NCI-H1694 treated with DMSO at 0.1 percent for 48 hours (cell line): ENCODE data around the gene CDX1.

Experiments
- DNase-seq: peaks from one replicate; lab custom pipeline; 2025; lab: John Stamatoyannopoulos, UW

CDX1 gene

DNA sequence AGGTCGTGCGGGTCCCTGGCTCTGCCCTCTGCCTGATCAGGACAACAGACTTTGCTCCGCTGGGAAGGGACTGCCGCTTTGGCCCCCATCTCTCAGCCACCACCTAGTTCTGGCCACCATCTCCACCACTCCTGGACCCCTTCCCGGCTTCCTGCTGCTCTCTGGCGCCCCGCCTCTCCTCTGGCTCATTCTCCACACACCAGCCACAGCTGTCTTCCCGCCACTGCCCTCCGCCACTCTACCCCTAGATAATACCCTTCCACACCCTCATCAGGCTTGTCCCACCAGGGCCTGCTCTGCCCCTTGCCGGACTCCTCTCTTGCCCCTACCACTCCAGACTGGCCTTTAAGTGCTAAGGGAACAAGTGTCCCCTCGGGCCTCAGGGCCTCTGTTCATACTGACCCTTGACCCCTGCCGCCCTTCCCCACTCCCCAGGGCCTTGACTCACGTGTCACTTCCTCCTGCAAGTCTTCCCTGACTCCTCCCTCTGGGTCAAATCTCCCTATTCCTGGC, 3.0 kb upstream of the CDX1 start:
- DNase-seq, result no peak

DNA sequence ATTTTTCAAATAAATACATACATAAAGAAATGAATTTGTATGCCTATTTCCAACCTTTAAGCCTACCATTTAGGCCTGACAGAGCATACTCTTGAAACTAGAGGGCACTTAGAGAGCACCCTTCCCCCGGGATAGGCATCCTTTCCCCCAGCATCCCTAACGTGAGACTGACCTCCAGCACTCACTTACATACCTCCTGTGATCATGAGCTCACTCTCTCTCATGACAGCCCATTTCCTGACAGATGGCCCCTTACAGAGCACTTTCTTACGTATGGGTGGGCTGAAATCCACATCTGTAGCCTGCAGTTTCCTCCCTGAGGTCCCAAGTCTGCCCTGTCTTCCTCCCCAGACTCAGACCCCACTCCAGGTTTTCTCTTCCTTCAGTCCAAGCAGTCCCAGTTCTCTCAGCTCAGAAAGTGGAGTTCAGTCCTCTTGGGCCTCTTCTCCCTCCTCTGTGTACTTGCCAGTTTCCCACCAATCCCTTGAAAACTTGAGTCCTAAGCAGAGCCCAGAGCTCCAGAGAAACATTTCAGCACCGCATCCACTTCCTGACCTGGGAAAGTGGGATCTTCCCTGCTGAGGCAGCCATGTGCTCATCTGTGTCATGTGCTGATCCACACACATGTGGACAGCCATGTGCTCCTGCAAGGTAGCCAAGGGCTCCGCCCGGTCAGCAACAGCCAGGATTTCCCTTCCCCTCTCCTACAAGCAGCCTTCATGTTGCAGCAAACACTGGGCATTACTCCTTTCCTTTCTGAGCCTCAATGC, 2.2 kb upstream of the CDX1 start:
- no peak for DNase-seq

DNA sequence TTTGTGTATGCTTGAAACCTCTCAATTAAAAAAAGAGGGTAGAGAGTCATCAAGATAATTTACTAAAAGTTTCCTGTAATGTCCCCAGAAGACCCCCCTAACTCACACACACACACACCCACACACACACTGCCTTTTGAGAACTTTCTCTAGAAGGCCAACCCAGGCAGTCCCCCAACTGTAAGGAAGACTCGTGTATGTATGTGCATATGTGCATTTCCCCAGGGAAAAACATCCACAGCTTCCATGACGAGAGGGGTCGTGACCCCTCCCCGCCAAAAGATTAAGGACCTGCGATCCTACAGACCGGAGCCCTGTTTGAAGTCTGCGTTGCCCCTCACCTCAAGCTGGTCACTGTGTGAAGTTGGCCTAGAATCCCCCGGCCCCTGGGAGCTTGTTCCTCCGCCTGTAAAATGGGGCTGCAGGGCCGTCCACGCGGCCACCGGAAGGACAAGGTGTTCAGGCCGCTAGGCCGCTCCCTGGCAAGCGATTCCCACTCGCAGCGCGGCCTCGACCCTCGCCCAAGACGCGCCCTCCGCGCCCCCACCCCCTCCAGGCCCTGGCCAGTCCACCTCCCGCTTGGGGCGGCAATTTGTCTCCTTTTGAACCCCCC, 435 bp upstream of the CDX1 start:
- DNase-seq, result no peak

DNA sequence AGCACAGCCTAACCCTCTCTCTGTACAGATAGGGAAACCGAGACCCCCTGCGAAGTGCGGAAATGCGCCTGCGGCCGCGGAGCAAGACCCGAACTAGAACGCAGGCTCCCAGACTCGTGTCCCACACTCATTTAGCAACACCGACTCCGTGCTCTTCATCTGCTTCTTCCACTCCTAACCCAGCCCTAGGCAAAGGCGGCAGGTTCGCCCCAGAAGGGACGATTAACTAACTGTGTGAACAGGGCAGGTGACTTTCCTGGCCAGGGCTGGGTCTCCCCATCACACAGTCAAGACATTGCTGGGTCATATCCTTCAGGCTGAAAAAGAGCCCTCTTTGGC, 903 bp downstream of the CDX1 start:
- DNase-seq, result no peak

DNA sequence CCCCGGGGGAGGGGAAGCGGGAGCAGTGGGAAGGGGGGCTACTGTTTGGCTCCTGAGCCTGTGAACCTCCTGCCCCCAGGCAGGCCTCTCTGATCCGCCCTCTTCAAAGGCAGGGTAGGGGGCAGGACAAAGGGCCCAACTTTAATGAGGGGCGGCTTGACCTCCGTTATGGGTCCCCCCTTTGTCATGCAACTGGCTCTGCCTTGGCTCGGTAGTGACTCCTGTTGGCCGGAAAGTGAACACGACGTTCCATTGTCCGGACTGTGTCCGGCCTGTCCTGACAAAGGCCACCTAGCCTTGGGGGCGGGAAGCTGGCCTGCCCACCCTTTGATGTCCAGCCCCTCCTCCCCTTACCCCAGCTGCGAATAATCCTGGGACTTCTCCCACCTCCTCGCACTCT, 1.3 kb downstream of the CDX1 start:
- no peak for DNase-seq

DNA sequence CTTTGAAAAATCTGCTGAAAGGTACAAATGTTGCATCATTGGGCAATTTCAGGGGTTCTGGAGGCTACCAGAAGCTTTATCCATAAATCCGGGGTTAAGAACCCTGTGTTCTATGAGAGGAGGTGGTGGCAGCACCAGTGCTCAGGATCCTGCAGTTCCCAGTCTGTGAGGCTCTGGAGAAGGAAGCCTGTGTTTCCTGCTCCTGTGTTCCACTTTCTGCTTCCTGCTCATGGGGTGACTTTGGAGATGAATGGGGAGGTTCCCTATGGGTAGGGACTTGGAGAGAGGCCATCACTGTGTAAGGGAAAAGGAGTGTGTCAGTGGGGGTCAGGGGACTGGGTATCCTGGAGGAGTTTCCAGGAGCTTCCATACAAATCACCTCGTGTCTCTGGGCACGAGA, 2.3 kb downstream of the CDX1 start:
- no peak for DNase-seq

DNA sequence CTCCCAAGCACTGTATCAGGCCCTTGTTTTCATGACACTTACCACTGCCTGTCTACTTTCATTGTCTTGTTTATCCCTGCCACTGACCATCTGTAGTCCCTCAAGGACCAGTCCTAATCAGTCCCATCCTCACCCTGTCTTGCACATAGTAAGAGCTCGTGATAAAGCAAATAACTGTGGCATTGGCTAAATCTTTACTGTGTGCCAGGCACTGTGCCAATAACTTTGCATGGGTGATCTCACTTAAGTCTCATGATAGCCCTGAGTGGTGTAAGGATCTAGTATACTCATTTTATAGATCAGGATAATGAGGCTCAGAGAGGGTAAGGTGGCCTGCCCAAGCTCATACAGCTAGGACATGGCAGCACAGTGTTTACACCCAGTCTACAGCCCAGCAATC, 5.6 kb downstream of the CDX1 start:
- DNase-seq, result no peak

DNA sequence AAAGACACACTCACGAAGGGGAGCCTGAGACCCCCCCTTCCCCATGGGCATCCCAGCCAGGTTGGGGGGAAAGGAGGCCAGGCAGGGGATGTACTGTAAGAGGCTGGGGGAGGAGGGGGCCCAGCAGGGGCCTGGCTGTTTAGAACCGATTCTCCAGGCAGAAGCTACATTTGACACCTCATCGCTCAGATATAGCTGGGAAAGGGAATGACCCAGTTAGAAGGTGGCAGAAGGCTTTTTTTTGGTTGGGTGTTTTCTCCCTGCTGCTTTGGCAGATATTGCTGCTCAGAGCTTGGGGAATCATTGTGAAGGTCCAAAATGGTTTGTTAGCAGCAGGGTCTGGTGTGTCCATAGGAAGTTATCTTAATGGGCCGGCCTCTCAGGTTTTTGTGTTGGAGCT, 6.0 kb downstream of the CDX1 start:
- DNase-seq, result no peak

DNA sequence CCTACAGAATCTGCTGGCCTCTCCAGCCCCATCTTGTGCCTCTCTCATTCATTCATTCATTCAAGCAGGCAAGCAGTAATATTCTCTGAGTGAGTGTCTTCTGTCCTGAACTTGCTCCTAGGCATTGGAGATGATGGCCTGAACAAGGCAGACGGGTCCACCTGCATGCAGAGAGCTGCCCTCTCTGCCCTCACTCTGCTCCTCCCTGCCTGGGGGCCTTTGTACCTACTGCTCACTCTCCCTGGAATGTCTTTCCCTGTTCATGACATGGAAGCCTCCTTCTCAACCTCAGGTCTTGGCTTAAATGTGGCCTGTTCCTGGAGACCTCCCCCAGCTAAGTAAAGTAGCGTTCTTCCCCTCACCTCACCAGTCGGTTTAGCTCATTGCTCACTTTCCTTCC, 6.6 kb downstream of the CDX1 start:
- no peak for DNase-seq

DNA sequence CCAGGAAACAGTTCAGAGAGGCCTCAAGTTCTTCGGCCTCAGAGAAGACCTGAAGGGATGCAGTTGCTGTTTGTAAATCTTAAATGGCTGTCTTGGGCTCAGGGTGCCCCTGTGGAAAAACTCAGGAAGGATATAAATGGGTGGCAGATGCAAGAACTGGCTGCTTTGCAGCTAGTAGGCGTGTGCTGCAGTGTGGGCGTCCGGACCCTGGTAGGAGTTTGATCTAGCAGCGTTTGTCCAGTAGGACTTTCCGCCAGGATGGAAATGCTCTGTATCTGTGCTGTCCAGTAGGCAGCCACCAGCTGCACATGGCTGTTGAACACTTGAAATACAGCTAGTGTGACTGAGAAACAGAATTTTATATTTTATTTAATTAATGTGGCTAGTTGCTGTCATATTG, 7.7 kb downstream of the CDX1 start:
- DNase-seq, result no peak

DNA sequence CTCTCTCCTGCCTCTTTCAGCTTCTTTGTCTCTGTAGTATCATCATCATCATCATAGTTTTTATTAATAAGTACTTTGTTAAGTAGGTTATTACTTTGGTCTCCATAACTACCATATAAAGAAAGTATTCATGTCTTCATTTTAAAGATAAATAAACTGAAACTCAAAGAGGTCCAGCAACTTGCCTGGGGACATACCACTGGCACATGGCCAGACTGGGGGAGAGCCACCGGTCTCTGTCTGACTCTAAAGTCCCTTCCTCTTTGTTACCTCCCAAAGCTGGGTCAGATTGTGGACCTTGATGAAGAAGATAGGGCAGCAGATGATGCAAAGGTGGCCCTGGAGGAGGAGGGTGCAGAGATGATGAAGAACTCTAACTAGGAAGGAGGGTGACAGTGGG, 8.5 kb downstream of the CDX1 start:
- no peak for DNase-seq

DNA sequence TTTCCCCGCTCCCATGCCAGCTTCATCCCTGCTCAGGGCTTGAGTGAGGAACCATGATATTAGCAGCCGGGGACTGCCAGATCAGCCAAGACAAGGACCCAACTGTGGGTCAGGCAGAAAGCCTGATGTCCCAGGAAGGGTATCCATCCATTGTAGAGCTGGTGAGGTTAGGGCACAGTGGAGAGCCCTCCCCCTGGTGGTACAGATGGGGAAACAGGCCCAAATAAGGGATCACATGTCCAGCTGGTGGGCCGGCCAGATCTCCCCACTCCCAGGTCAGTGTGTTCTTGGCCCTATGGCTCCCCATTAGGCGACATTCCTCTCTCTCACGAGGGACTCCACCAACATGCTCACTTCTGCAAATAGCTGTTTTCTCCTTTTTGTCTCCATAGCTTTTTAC, 9.0 kb downstream of the CDX1 start:
- DNase-seq, result no peak

DNA sequence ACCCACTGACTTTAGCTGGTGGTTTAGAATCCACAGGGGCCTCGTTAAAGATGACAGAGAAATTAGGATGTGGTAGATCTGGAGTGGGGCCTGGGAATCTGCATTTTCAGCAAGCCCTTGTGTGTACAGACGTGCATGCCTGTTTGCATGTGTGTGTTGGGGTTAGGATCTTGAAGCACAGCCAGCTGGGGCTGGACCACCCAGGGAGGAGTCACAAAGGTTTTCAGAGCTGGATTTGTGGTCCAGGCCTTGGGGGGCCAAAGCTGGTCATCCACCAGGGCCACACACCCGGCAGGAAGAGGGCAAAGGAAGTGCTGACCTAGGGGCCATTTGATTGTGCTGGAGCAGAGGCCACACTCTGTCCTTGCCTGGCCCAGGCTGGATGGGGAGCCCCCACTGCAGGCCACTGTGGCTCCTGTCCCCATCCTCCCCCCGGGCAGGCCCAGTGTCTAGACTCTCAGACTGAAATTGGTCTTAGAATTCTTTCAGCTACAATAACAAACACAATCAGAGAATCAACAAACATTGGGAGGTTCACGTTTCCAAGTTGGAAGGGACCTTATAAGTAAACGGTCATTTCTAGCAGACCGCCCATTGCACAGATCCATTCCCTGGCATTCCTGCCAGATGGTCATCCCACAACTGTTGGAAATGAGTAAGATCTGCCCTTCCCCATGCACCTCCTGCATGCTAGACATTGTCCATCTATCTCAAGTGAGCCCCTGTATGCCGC, 10.3 kb downstream of the CDX1 start:
- no peak for DNase-seq

DNA sequence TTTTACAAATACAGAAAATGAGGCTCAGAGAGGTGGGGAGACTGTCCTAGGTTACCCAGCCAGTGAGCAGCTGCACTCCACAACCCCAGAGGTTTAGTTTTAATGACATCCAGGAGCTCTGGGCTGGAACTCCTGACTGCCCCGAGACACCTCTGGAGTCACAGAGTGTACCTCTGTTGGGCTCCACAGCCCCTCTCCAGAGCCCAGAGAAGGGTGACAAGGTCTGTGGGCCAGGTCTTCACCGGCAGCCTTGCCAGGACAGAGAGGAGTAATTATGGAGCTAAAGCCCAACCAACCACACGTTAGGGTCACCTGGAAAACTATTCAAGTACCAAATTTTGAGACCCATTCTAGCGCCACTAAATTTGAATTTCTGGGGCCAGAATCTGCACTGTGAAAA, 11.1 kb downstream of the CDX1 start:
- DNase-seq, result no peak

DNA sequence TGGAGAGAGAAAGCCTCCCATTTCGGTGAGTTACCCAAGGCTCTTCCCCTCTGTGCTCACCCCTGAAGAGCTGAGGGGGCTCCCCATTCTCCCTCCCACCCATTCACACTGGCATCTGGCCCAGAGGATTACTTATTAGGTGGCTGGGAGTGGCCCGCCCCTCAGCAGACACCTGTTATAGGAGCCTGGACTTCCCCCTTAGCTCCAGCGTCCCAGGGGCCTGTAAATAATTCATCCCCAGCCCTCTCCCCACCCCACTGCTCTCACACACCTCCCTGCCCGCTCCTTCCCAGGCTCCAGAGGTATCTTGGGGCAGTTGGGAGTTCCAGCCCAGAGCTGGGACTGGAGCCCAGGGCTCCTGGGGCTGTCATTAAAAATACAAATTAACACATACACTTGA, 11.7 kb downstream of the CDX1 start:
- DNase-seq, result no peak

DNA sequence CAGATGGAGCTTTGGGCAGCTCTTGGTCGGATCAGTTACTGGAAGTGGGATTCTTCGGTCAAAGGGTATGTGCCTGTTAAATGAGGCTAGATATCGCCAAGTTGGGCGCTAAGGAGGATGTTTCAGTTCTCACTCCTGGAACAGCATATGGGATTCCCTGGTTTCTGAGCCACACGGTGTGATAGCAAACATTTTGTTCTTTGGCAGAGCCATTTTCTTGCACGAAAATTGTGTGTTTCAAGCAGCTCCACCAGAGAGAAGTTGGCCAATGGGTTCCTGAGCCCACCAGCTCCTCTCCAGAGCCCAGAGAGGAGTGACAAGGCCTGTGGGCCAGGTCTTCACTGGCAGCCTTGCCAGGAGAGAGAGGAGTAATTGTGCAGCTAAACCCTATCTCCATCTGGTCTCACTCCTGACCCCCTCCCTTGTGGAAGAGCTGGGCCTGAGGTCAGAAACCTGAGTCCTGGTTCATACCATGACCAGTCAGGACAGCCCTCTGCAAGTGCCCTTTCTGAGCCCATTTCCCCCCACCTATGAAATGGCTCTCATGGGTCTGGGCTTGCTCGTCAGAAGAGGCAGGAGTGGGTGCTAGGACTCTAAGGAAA, 12.5 kb downstream of the CDX1 start:
- DNase-seq, result no peak

DNA sequence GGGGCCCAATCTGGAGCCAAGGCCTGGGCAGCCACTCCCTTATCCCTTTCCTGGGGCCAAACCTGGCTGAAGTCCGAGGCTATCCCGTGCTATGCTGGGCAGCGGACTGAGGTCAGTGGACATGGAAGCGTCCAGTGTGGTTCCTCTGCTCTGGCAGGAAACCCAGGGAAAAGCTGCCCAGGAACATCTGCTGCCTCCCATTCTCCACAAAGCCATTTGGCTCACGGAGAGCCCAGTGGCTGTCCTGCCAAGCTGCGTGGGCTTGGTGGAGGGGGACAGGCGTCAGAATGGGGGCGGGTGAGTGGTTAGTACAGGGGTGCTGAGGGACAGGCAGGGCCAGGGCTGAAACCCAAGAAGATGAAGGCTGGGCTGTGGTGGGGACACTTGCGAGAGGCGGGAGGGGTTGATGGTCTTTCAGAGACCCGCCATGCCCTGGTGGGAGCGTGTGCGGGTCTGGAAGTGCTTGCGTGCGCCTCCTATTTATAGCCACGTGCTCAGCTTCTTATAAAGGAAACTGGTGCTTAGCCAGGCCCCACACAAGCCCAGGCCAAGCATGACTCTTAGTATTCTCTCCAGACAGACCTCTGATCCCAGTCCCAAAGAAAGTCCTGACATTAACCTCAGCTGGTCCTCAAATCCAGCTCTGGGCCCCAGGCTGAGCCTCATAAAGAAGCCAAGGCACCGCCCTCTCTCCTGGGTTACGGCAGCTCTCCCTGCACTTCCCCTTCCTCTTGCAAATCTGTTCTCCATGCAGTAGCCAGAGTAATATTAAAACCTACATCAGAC, 13.9 kb downstream of the CDX1 start:
- no peak for DNase-seq

DNA sequence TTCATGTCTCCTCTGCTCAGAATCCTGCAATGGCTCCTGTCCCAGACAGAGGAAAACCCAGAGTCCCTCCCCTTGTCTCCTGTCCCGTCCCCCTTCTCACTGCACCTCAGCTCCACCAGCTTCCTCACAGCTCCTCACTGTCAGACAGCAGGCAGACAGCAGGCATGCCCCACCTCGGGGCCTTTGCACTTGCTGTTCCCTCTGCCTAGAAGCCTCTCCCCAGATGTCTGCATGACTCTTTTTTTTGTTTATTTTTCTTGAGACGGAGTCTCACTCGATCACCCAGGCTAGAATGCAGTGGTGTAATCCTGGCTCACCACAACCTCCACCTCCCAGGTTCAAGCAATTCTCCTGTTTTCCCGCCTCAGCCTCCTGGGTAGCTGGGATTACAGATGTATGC, 14.4 kb downstream of the CDX1 start:
- no peak for DNase-seq

DNA sequence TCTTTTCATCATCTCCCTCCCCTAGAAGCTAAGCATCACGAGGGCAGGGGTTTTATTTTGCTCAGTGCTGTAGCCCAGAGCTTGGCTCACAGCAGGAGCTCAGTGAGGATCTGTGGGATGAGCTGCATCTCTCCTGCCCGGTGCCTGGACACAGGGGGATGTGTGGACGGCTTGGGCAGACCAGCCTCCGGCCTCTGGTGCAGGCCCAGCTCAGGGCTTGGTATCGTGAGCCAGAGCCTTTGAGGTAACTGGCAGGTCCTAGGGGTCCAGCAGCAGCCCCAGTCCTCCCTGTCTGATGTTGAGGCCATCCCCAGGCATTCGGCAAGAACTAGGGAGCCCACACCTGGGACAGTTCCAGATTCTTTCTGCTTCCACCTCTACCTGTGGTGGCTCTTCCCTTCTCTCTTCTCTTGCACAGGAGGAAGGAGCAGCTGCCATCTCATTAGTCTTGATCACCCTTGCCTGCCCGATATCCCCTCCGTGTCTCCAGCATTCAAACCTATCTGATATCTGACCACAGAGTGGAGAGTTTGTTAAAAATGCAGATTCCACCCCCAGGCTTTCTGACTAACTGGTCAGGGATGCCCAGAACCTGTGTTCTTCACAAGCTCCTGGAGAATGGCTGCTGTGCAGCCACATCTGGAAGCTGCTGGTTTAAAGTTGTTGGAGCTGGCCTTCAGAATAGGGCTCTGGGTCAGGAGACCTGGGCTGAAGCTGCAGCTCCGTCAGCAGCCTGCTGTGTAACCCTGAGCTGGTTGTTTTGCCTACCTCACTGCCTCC, 15.4 kb downstream of the CDX1 start:
- no peak for DNase-seq

DNA sequence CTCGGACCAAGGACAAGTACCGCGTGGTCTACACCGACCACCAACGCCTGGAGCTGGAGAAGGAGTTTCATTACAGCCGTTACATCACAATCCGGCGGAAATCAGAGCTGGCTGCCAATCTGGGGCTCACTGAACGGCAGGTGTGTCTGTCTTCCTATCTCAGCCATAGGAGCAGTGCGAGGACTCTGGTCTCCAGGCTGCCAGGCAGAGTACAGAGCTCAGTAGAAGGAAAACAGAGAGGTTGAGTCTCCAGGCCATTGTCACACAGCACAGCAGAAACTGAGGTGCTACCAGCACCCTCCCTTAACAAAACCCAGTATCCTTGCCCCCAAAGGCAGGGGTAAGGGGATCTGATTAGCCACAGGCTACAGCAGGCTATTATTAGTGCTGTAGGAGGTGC, 16.2 kb downstream of the CDX1 start:
- DNase-seq, result no peak

DNA sequence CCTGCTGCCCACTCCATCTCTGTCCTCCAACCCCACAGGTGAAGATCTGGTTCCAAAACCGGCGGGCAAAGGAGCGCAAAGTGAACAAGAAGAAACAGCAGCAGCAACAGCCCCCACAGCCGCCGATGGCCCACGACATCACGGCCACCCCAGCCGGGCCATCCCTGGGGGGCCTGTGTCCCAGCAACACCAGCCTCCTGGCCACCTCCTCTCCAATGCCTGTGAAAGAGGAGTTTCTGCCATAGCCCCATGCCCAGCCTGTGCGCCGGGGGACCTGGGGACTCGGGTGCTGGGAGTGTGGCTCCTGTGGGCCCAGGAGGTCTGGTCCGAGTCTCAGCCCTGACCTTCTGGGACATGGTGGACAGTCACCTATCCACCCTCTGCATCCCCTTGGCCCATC, 16.9 kb downstream of the CDX1 start:
- no peak for DNase-seq
